HL-60 (cell line): Measurements from ENCODE around the gene MED29. TPM values are rescaled to one million over a fixed set of nuclear protein-coding genes. Genes with fewer than 3 reads are reported as not detected.

Source experiments
- DNase-seq, 2 experiments: peaks; one replicate each; pipeline ENCODE4 v3.0.0-alpha.2; 2010 to 2020; ENCODE audit warnings: low read depth in 1 of 2, low spot score in 1 of 2
- H3K27ac ChIP-seq: fragments of 250-450 bp; sonication (Bioruptor Pico); replicated peaks from 2 replicates; pipeline ENCODE4 v1.5.1; 2020; ENCODE audit warnings: mild to moderate bottlenecking, moderate library complexity
- H3K27me3 ChIP-seq: fragments of 250-450 bp; sonication (Bioruptor Pico); 2 replicates; pipeline ENCODE4 v1.5.1; 2021; ENCODE audit warnings: mild to moderate bottlenecking, moderate library complexity; ENCODE audit not compliant: insufficient read depth, poor library complexity, severe bottlenecking
- H3K4me3 ChIP-seq: replicated peaks from 2 replicates; pipeline ENCODE4 v1.5.1; 2011; ENCODE audit warnings: mild to moderate bottlenecking, control low read depth, low read length; ENCODE audit not compliant: insufficient read depth
- GABPA ChIP-seq: IDR thresholded peaks from 2 replicates; pipeline ENCODE4 v1.6.1; 2012; ENCODE audit warnings: low read depth
- POLR2AphosphoS5 ChIP-seq: IDR thresholded peaks from 2 replicates; pipeline ENCODE4 v1.6.1; 2012; ENCODE audit warnings: low read depth
- SPI1 ChIP-seq: IDR thresholded peaks from 2 replicates; pipeline ENCODE4 v1.6.1; 2012; ENCODE audit warnings: low read depth, mild to moderate bottlenecking, borderline replicate concordance
- microRNA-seq: library from miRNA; unstranded; fragments of <30 nt; microRNA quantifications from one replicate; pipeline ENCODE4, GENCODE V29; 2018
- TF ChIP-seq, protein P1 (sequence below): IDR thresholded peaks from one replicate; pipeline ENCODE4 v1.5.1; 2011; ENCODE audit warnings: low read length, control low read depth, inconsistent platforms; ENCODE audit not compliant: insufficient read depth
- TF ChIP-seq, protein P2 (sequence below): IDR thresholded peaks from 2 replicates; pipeline ENCODE4 v1.6.1; 2012; ENCODE audit warnings: low read depth; ENCODE audit not compliant: insufficient replicate concordance

The MED29 gene

DNA sequence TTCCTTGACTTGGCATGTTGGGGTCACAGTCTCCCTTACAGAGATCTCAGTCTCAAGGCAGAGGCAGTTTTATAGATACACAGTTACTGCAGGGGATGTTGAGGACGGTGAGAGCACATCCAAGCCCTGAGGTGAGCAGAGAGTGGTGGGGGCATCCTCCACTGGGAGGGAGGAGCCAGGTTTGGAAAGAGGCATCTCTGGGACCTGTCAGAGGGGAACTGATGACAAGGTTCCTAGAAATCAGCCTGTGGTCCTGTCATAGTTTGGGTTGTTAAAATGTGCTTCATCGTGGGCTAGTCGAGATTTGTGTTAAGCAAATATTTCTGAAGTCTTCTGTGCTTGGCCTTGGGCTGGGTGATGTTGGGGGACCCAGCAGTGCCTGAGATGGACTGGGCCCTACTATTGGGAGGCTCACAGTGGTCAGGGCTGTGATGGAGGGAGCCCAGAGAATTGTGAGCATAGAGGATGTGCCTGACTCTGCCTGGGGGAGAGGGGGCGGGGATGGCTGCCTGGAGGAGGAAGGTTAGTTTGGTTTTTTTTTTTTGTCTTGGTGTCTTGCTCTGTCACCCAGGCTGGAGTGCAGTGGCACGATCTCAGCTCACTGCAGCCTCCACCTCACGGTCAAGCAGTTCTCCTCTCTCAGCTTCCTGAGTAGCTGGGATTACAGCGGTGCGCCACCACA, 58.1 kb downstream of the MED29 start:
- Histone ChIP-seq H3K27me3 (no peaks in the 10 kb centered on the region), H3K4me3 (no peak overlapping the region), H3K27ac (no peak overlapping the region)
- no peak for TF ChIP-seq GABPA
- TF ChIP-seq, protein P1, sequence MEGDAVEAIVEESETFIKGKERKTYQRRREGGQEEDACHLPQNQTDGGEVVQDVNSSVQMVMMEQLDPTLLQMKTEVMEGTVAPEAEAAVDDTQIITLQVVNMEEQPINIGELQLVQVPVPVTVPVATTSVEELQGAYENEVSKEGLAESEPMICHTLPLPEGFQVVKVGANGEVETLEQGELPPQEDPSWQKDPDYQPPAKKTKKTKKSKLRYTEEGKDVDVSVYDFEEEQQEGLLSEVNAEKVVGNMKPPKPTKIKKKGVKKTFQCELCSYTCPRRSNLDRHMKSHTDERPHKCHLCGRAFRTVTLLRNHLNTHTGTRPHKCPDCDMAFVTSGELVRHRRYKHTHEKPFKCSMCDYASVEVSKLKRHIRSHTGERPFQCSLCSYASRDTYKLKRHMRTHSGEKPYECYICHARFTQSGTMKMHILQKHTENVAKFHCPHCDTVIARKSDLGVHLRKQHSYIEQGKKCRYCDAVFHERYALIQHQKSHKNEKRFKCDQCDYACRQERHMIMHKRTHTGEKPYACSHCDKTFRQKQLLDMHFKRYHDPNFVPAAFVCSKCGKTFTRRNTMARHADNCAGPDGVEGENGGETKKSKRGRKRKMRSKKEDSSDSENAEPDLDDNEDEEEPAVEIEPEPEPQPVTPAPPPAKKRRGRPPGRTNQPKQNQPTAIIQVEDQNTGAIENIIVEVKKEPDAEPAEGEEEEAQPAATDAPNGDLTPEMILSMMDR: no peak
- TF ChIP-seq, protein P2, sequence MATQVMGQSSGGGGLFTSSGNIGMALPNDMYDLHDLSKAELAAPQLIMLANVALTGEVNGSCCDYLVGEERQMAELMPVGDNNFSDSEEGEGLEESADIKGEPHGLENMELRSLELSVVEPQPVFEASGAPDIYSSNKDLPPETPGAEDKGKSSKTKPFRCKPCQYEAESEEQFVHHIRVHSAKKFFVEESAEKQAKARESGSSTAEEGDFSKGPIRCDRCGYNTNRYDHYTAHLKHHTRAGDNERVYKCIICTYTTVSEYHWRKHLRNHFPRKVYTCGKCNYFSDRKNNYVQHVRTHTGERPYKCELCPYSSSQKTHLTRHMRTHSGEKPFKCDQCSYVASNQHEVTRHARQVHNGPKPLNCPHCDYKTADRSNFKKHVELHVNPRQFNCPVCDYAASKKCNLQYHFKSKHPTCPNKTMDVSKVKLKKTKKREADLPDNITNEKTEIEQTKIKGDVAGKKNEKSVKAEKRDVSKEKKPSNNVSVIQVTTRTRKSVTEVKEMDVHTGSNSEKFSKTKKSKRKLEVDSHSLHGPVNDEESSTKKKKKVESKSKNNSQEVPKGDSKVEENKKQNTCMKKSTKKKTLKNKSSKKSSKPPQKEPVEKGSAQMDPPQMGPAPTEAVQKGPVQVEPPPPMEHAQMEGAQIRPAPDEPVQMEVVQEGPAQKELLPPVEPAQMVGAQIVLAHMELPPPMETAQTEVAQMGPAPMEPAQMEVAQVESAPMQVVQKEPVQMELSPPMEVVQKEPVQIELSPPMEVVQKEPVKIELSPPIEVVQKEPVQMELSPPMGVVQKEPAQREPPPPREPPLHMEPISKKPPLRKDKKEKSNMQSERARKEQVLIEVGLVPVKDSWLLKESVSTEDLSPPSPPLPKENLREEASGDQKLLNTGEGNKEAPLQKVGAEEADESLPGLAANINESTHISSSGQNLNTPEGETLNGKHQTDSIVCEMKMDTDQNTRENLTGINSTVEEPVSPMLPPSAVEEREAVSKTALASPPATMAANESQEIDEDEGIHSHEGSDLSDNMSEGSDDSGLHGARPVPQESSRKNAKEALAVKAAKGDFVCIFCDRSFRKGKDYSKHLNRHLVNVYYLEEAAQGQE: no peak
- TF ChIP-seq POLR2AphosphoS5: no peak
- no peak for TF ChIP-seq SPI1
- DNase-seq: no peak

Small RNA genes within 50 kb of the gene (microRNA-seq; reads per million reads assigned to microRNA genes)
- gene MIR4530: not detected
